SK-N-SH (cell line): Measurements from ENCODE around the gene HLA-DOA. TPM values are rescaled to one million over a fixed set of nuclear protein-coding genes. Genes with fewer than 3 reads are reported as not detected.

Source experiments
- CTCF ChIA-PET: fragments of 300-600, 350-600 bp; formaldehyde crosslinking; extraction: SDS; loops from one replicate; lab custom pipeline; 2021; lab: Yijun Ruan, JAX
- POLR2A ChIA-PET: fragments of 350-600 bp; sonication (Branson Sonifier 250); formaldehyde crosslinking; extraction: SDS; loops from one replicate; lab custom pipeline; 2020; ENCODE audit warnings: antibody characterized with exemption, inconsistent platforms; lab: Yijun Ruan, JAX
- DNase-seq: peaks from one replicate; pipeline ENCODE4 v3.0.0; 2012
- H2AFZ ChIP-seq: fragments of 200-600 bp; sonication (generic); 2 replicates; pipeline ENCODE4 v1.8.1; 2016; ENCODE audit warnings: antibody characterized with exemption, mild to moderate bottlenecking, low read depth
- H3F3A ChIP-seq: fragments of 200-600 bp; sonication (generic); replicated peaks from 2 replicates; pipeline ENCODE3; 2016; ENCODE audit warnings: antibody characterized with exemption, mild to moderate bottlenecking; ENCODE audit not compliant: insufficient read depth
- H3K27ac ChIP-seq, 2 experiments: fragments of 200-500 bp in 1 of 2; fragments of 200-600 bp in 1 of 2; sonication (Bioruptor generic) in 1 of 2; sonication (generic), shearing (Covaris generic) in 1 of 2; 2 replicates each; pipeline versions ENCODE4 v1.5.1 to v1.6.1; 2014 to 2016; ENCODE audit warnings: low read depth in 2 of 2, inconsistent platforms in 1 of 2, low read length in 1 of 2, mild to moderate bottlenecking in 1 of 2, mixed read lengths in 1 of 2
- H3K27me3 ChIP-seq: fragments of 200-600 bp; sonication (generic), shearing (Covaris generic); 2 replicates; pipeline ENCODE4 v1.6.1; 2016; ENCODE audit warnings: mixed run types; ENCODE audit not compliant: insufficient read depth
- H3K36me3 ChIP-seq, 2 experiments: fragments of 200-500 bp in 1 of 2; fragments of 200-600 bp in 1 of 2; sonication (Bioruptor generic) in 1 of 2; sonication (generic) in 1 of 2; replicated peaks in 1 of 2; 2 replicates each; pipeline versions ENCODE3 to v1.5.1; 2014 to 2016; ENCODE audit warnings: low read length in 1 of 2, mild to moderate bottlenecking in 1 of 2; ENCODE audit not compliant: insufficient read depth in 2 of 2, control insufficient read depth in 1 of 2
- H3K4me1 ChIP-seq, 2 experiments: fragments of 200-500 bp in 1 of 2; fragments of 200-600 bp in 1 of 2; sonication (Bioruptor generic) in 1 of 2; sonication (generic), shearing (Covaris generic) in 1 of 2; 2 replicates each; pipeline versions ENCODE4 v1.5.1 to v1.6.1; 2014 to 2016; ENCODE audit warnings: low read depth in 1 of 2, low read length in 1 of 2, mixed run types in 1 of 2; ENCODE audit not compliant: insufficient read depth in 2 of 2, control insufficient read depth in 1 of 2
- H3K4me2 ChIP-seq: fragments of 200-600 bp; sonication (generic), shearing (Covaris generic); 2 replicates; pipeline ENCODE4 v1.6.1; 2017; ENCODE audit warnings: mixed run types
- H3K4me3 ChIP-seq, 2 experiments: fragments of 200-500 bp in 1 of 2; fragments of 200-600 bp in 1 of 2; sonication (Bioruptor generic) in 1 of 2; sonication (generic), shearing (Covaris generic) in 1 of 2; 2 replicates each; pipeline versions ENCODE4 v1.5.1 to v1.8.1; 2014 to 2016; ENCODE audit warnings: low read depth in 2 of 2, inconsistent platforms in 1 of 2, low read length in 1 of 2, mild to moderate bottlenecking in 1 of 2, mixed read lengths in 1 of 2, moderate library complexity in 1 of 2
- H3K79me2 ChIP-seq: fragments of 200-600 bp; sonication (generic); 2 replicates; pipeline ENCODE4 v1.8.1; 2017; ENCODE audit warnings: mild to moderate bottlenecking; ENCODE audit not compliant: insufficient read depth
- H3K9ac ChIP-seq: fragments of 200-600 bp; sonication (generic); 2 replicates; pipeline ENCODE4 v1.6.1; 2017; ENCODE audit warnings: mixed run types
- H3K9me2 ChIP-seq: fragments of 200-600 bp; sonication (generic); 2 replicates; pipeline ENCODE4 v1.6.1; 2017; ENCODE audit warnings: mixed run types
- H3K9me3 ChIP-seq: fragments of 200-600 bp; sonication (generic); 2 replicates; pipeline ENCODE4 v1.6.1; 2017; ENCODE audit warnings: mixed run types, mild to moderate bottlenecking, moderate library complexity
- H4K20me1 ChIP-seq: fragments of 200-600 bp; sonication (generic); 2 replicates; pipeline ENCODE4 v1.6.1; 2017; ENCODE audit warnings: mild to moderate bottlenecking, mixed run types; ENCODE audit not compliant: insufficient read depth
- CTCF ChIP-seq: fragments of 200-600 bp; sonication (generic); IDR thresholded peaks from 2 replicates; pipeline ENCODE4 v1.6.1; 2017; ENCODE audit warnings: antibody characterized with exemption, mild to moderate bottlenecking, moderate library complexity
- ELF1 ChIP-seq: IDR thresholded peaks from 2 replicates; pipeline ENCODE4 v1.4.0; 2012
- EZH2phosphoT487 ChIP-seq: fragments of 200-600 bp; sonication (generic); IDR thresholded peaks from 2 replicates; pipeline ENCODE4 v1.6.1; 2017; ENCODE audit warnings: low read depth, mixed run types, mild to moderate bottlenecking, antibody characterized with exemption, moderate library complexity, borderline replicate concordance
- FOSL2 ChIP-seq: IDR thresholded peaks from 2 replicates; pipeline ENCODE4 v1.4.0; 2012; ENCODE audit warnings: low read depth, mild to moderate bottlenecking, moderate library complexity, borderline replicate concordance
- FOXJ3 ChIP-seq: sonication (generic); formaldehyde crosslinking; IDR thresholded peaks from 2 replicates; pipeline ENCODE4 v1.5.1; 2020; ENCODE audit warnings: mild to moderate bottlenecking, missing genetic modification reagents
- FOXM1 ChIP-seq: IDR thresholded peaks from 2 replicates; pipeline ENCODE4 v1.4.0; 2012; ENCODE audit warnings: low read depth, mild to moderate bottlenecking
- GABPA ChIP-seq: IDR thresholded peaks from 2 replicates; pipeline ENCODE4 v1.4.0; 2012; ENCODE audit warnings: low read depth, mild to moderate bottlenecking
- JUND ChIP-seq: IDR thresholded peaks from 2 replicates; pipeline ENCODE4 v1.4.0; 2012
- PBX3 ChIP-seq: IDR thresholded peaks from 2 replicates; pipeline ENCODE4; 2012
- POLR2AphosphoS5 ChIP-seq: IDR thresholded peaks from 2 replicates; pipeline ENCODE4 v1.6.1; 2012; ENCODE audit warnings: low read depth, low read length
- RAD21 ChIP-seq: IDR thresholded peaks from 2 replicates; pipeline ENCODE4 v1.6.1; 2012; ENCODE audit warnings: mild to moderate bottlenecking, low read length
- RCOR1 ChIP-seq: fragments of 150-350 bp; IDR thresholded peaks from 2 replicates; pipeline ENCODE4 v1.6.1; 2017; ENCODE audit warnings: antibody characterized with exemption, low read length
- RFX5 ChIP-seq: IDR thresholded peaks from 2 replicates; pipeline ENCODE4 v1.6.1; 2012; ENCODE audit warnings: mild to moderate bottlenecking, improper control_type of control experiment, low read length
- SIN3A ChIP-seq: IDR thresholded peaks from 2 replicates; pipeline ENCODE4 v1.6.1; 2012; ENCODE audit warnings: low read depth, mild to moderate bottlenecking, low read length, moderate library complexity, borderline replicate concordance
- SMC3 ChIP-seq: IDR thresholded peaks from 2 replicates; pipeline ENCODE4 v1.6.1; 2012; ENCODE audit warnings: low read depth, low read length, improper control_type of control experiment
- TAF1 ChIP-seq: IDR thresholded peaks from 2 replicates; pipeline ENCODE4 v1.6.1; 2012; ENCODE audit warnings: low read depth, mild to moderate bottlenecking, low read length, moderate library complexity, borderline replicate concordance
- TCF12 ChIP-seq: IDR thresholded peaks from 2 replicates; pipeline ENCODE4 v1.4.0; 2012
- TEAD4 ChIP-seq: IDR thresholded peaks from 2 replicates; pipeline ENCODE4 v1.4.0; 2012; ENCODE audit warnings: mild to moderate bottlenecking, borderline replicate concordance; ENCODE audit not compliant: insufficient read depth
- ZBTB33 ChIP-seq: IDR thresholded peaks from 2 replicates; pipeline ENCODE4 v1.4.0; 2012; ENCODE audit warnings: low read depth, borderline replicate concordance
- WGBS: methylation state at CpG from one replicate; pipeline ENCODE4 v1.1.6; 2017; ENCODE audit warnings: low lambda C conversion rate; 5-methylcytosine and 5-hydroxymethylcytosine counted together
- polyA plus RNA-seq, 3 experiments: library from polyadenylated mRNA; depleted of rRNA; stranded (reverse); fragments of >200 nt; gene quantifications; 2 replicates each; pipeline ENCODE4 v1.2.3, GENCODE V29; 2012

HLA-DOA gene
- polyA plus RNA-seq, 1 of the 3 experiments (the other 2 are of a cell fraction) = not detected

GRCh38 chr6:32989368-32989767 is 20.0 kb downstream of the HLA-DOA start:
- no peaks in the 10 kb centered on the region; a peak in 1 of 4 replicates for H3K4me1 ChIP-seq
- no peak overlapping the region for H3K4me2 ChIP-seq
- POLR2A ChIA-PET = interaction anchor here (0.9 kb wide), 1 partner anchor 18 kb away, joined by 3 read pairs; no protein-coding TSS in a partner anchor
- H4K20me1 ChIP-seq = peaks cover 1% of the 10 kb centered on the region
- H2AFZ ChIP-seq = no peak overlapping the region
- WGBS = 52% methylated on average over 1 of the region's 1 CpG
- no peaks in the 10 kb centered on the region for H3K36me3 ChIP-seq
- H3K27me3 ChIP-seq = no peaks in the 10 kb centered on the region; the same call in 1 of the 2 replicates
- CTCF ChIA-PET = interaction anchor here (1.2 to 16.2 kb wide), 7 partner anchors 12 to 151 kb away, joined by 3 to 391 read pairs (median 7); partner anchors contain the start of genes HLA-DMB and TAP2
- H3K9me3 ChIP-seq = no peaks in the 10 kb centered on the region
- no peaks in the 10 kb centered on the region for H3K9me2 ChIP-seq
- no peaks in the 10 kb centered on the region for H3K79me2 ChIP-seq
- no peak overlapping the region for H3K27ac ChIP-seq
- no peak for DNase-seq
- no peak overlapping the region for H3K9ac ChIP-seq
- no peak overlapping the region for H3K4me3 ChIP-seq
- TF ChIP-seq PBX3 (peak; percentile 48), CTCF (no peak)
- H3F3A ChIP-seq = peaks cover 12% of the 10 kb centered on the region

GRCh38 chr6:32984622-32985389 is 24.6 kb downstream of the HLA-DOA start:
- POLR2A ChIA-PET = interaction anchor here (0.8 to 3.8 kb wide), 4 partner anchors 13 to 90 kb away, joined by 3 to 42 read pairs (median 6); no protein-coding TSS in a partner anchor
- H3K36me3 ChIP-seq = peaks cover 33 to 34% of the 10 kb centered on the region in 2 experiments
- H3K27me3 ChIP-seq = no peaks in the 10 kb centered on the region
- TF ChIP-seq TCF12 (no peak), RCOR1 (no peak), RAD21 (peak; percentile 95), FOSL2 (no peak), RFX5 (0 out of 2 replicates have a peak, but pooled peaks have one; percentile 61), TAF1 (no peak), EZH2phosphoT487 (no peak), JUND (no peak), GABPA (no peak), SMC3 (peak; percentile 94), SIN3A (peak; percentile 26; the same call in 1 of the 2 replicates), ELF1 (no peak), POLR2AphosphoS5 (no peak), ZBTB33 (no peak), CTCF (peak; percentile 87), FOXJ3 (no peak), FOXM1 (no peak), TEAD4 (no peak)

More at GRCh38 chr6:32984622-32985389, 24.6 kb downstream of the HLA-DOA start:
- Histone ChIP-seq H4K20me1 (peaks cover 47% of the 10 kb centered on the region), H3K4me2 (no peak overlapping the region), H3K79me2 (peaks cover 14% of the 10 kb centered on the region; the same call in 1 of the 2 replicates), H3K4me3 (no peak overlapping the region; a peak in 1 of 4 replicates), H3K4me1 (no peaks in the 10 kb centered on the region; a peak in 2 of 4 replicates), H3K9me2 (no peaks in the 10 kb centered on the region), H2AFZ (no peak overlapping the region), H3F3A (peaks cover 57% of the 10 kb centered on the region), H3K27ac (no peak overlapping the region; a peak in 1 of 4 replicates), H3K9ac (no peak overlapping the region), H3K9me3 (no peaks in the 10 kb centered on the region)
- CTCF ChIA-PET = interaction anchor here (0.5 to 16.2 kb wide), 47 partner anchors 9 to 278 kb away, joined by 3 to 391 read pairs (median 5); partner anchors contain the start of genes BRD2, HLA-DMA, HLA-DMB and PSMB8
- peak; percentile 79 for DNase-seq
- WGBS = 17% methylated on average over 9 of the region's 9 CpGs
